DND-41 (cell line): ENCODE measurements around the gene TBC1D7.

ENCODE experiments used
- ATAC-seq: fragments of 200-7000 bp; cut with Tn5 transposase; 3 replicates; pipeline ENCODE4 v1.9.1; 2021; ENCODE audit warnings: low read depth; ENCODE audit not compliant: insufficient read depth
- DNase-seq: peaks from one replicate; pipeline ENCODE4 v3.0.0-alpha.2; 2020
- H2AFZ ChIP-seq: 2 replicates; pipeline ENCODE4 v1.6.0; 2012; ENCODE audit warnings: low read depth, low read length
- H3K27ac ChIP-seq: 2 replicates; pipeline ENCODE4 v1.5.1; 2012; ENCODE audit warnings: low read length, inconsistent platforms
- H3K27me3 ChIP-seq: fragments of 200-600 bp; sonication (generic); 2 replicates; pipeline ENCODE4 v1.6.0; 2012; ENCODE audit warnings: low read length, mild to moderate bottlenecking, inconsistent platforms; ENCODE audit not compliant: insufficient read depth, poor library complexity
- H3K36me3 ChIP-seq: 2 replicates; pipeline ENCODE4 v1.5.1; 2012; ENCODE audit warnings: low read length, inconsistent platforms; ENCODE audit not compliant: insufficient read depth
- H3K4me1 ChIP-seq: 2 replicates; pipeline ENCODE4 v1.5.1; 2012; ENCODE audit warnings: mild to moderate bottlenecking, low read length; ENCODE audit not compliant: insufficient read depth
- H3K4me2 ChIP-seq: 2 replicates; pipeline ENCODE4 v1.6.0; 2012; ENCODE audit warnings: mild to moderate bottlenecking, moderate library complexity, low read length, inconsistent platforms; ENCODE audit not compliant: insufficient read depth
- H3K4me3 ChIP-seq, 2 experiments: fragments of 200-600 bp in 1 of 2; shearing (Covaris generic) in 1 of 2; 2 replicates each; pipeline ENCODE4 v1.5.1; 2012 to 2016; ENCODE audit warnings: inconsistent platforms in 2 of 2, low read length in 2 of 2, mild to moderate bottlenecking in 2 of 2, low read depth in 1 of 2, moderate library complexity in 1 of 2
- H3K79me2 ChIP-seq: 2 replicates; pipeline ENCODE4 v1.6.0; 2012; ENCODE audit warnings: low read length, inconsistent platforms; ENCODE audit not compliant: insufficient read depth
- H3K9ac ChIP-seq: 2 replicates; pipeline ENCODE4 v1.6.0; 2012; ENCODE audit warnings: low read depth, mild to moderate bottlenecking, inconsistent platforms, low read length, moderate library complexity
- H3K9me3 ChIP-seq: 2 replicates; pipeline ENCODE4 v1.5.1; 2012; ENCODE audit warnings: low read length, moderate library complexity, mild to moderate bottlenecking, inconsistent platforms; ENCODE audit not compliant: insufficient read depth, severe bottlenecking
- H4K20me1 ChIP-seq: 2 replicates; pipeline ENCODE4 v1.6.0; 2012; ENCODE audit warnings: low read length; ENCODE audit not compliant: insufficient read depth
- EZH2 ChIP-seq: IDR thresholded peaks from 3 replicates; pipeline ENCODE4 v1.6.1; 2012; ENCODE audit warnings: borderline replicate concordance, low read depth, mild to moderate bottlenecking, moderate library complexity, low read length, inconsistent platforms; ENCODE audit not compliant: severe bottlenecking
- TF ChIP-seq, protein P1 (sequence below): IDR thresholded peaks from 2 replicates; pipeline ENCODE4 v1.5.1; 2012; ENCODE audit warnings: borderline replicate concordance, low read length, moderate library complexity, mild to moderate bottlenecking; ENCODE audit not compliant: poor library complexity, severe bottlenecking; ENCODE audit errors: extremely low read depth

The TBC1D7 gene

GRCh38 chr6:13339863-13340630, 11.7 kb upstream of the TBC1D7 start:
- Histone ChIP-seq H3K27me3 (no peaks in the 10 kb centered on the region), H3K4me3 (no peak overlapping the region), H3K4me2 (no peak overlapping the region), H4K20me1 (no peaks in the 10 kb centered on the region), H3K79me2 (no peaks in the 10 kb centered on the region), H3K27ac (no peak overlapping the region), H3K36me3 (no peaks in the 10 kb centered on the region), H2AFZ (no peak overlapping the region), H3K9me3 (no peaks in the 10 kb centered on the region), H3K9ac (no peak overlapping the region), H3K4me1 (peaks cover 4% of the 10 kb centered on the region)
- ATAC-seq (no peak), DNase-seq (no peak)
- no peak for TF ChIP-seq EZH2
- TF ChIP-seq, protein P1, sequence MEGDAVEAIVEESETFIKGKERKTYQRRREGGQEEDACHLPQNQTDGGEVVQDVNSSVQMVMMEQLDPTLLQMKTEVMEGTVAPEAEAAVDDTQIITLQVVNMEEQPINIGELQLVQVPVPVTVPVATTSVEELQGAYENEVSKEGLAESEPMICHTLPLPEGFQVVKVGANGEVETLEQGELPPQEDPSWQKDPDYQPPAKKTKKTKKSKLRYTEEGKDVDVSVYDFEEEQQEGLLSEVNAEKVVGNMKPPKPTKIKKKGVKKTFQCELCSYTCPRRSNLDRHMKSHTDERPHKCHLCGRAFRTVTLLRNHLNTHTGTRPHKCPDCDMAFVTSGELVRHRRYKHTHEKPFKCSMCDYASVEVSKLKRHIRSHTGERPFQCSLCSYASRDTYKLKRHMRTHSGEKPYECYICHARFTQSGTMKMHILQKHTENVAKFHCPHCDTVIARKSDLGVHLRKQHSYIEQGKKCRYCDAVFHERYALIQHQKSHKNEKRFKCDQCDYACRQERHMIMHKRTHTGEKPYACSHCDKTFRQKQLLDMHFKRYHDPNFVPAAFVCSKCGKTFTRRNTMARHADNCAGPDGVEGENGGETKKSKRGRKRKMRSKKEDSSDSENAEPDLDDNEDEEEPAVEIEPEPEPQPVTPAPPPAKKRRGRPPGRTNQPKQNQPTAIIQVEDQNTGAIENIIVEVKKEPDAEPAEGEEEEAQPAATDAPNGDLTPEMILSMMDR = no peak

DNA sequence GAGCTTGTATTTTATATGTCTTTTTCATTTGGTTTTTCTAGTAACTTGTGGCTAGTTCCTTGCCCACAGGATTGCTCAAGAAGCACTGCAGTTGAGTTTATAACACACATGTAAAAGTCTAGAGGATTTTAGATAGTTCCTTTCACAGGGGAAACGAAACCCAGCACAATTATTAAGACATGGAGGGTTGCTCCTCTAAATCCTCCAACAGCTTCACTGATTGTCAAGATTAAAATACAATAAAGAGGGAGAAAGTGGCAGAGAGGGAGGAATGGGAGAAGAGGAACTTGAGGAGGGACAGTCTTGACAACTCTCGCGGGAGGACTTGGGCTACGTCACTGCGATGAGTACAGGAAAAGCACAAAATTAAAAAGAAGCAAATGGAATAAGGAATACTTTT, 9.7 kb upstream of the TBC1D7 start:
- H3K27me3 ChIP-seq = no peaks in the 10 kb centered on the region
- DNase-seq (no peak), ATAC-seq (no peak)
- H3K79me2 ChIP-seq = no peaks in the 10 kb centered on the region
- no peak overlapping the region for H3K27ac ChIP-seq
- H3K9me3 ChIP-seq = no peaks in the 10 kb centered on the region
- H3K4me2 ChIP-seq = no peak overlapping the region
- no peaks in the 10 kb centered on the region for H4K20me1 ChIP-seq
- TF ChIP-seq EZH2 = no peak
- TF ChIP-seq, protein P1 = no peak
- H3K36me3 ChIP-seq = no peaks in the 10 kb centered on the region
- H3K4me1 ChIP-seq = peaks cover 4% of the 10 kb centered on the region
- H3K9ac ChIP-seq = no peak overlapping the region
- H3K4me3 ChIP-seq = no peak overlapping the region
- no peak overlapping the region for H2AFZ ChIP-seq

DNA sequence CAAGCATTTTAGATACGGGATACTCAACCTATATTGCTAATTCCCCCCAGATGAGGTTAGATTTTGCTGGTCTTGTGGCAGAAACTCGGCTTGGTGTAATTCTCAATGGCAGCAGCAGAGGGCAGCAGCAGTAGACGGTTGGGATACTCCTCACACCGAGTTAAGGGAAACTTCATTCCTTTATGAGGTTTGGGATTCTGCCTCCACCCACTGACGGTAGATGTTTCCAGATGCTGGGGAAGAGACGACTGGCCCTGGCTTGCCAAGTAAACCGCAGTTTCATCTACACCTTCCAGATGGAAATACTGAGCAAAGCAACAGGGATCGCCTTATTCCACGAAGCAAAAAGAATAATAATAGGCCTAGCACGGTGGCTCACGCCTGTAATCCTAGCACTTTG, 8.2 kb upstream of the TBC1D7 start:
- DNase-seq (peak; percentile 72), ATAC-seq (peak; percentile 89)
- Histone ChIP-seq H3K27me3 (no peaks in the 10 kb centered on the region), H3K79me2 (no peaks in the 10 kb centered on the region), H3K9me3 (no peaks in the 10 kb centered on the region), H3K4me2 (peak overlapping the region; percentile 38; the same call in 1 of the 2 replicates), H2AFZ (peak overlapping the region; percentile 67), H3K4me1 (peaks cover 4% of the 10 kb centered on the region), H3K36me3 (no peaks in the 10 kb centered on the region), H4K20me1 (no peaks in the 10 kb centered on the region), H3K4me3 (no peak overlapping the region), H3K27ac (no peak overlapping the region), H3K9ac (no peak overlapping the region)
- no peak for TF ChIP-seq EZH2
- TF ChIP-seq, protein P1 = peak; percentile 91
